Bronchial epithelial cell (primary cell): ENCODE data around the gene MEOX2. TPM values are rescaled to one million over a fixed set of nuclear protein-coding genes. Genes with fewer than 3 reads are reported as not detected.

Source experiments
- DNase-seq: peaks from one replicate; pipeline ENCODE4 v3.0.0-alpha.2; 2010; ENCODE audit warnings: low read depth
- FAIRE-seq: peaks from 2 replicates; lab custom pipeline; 2011; peaks lifted over from hg19 to GRCh38; lab: Jason Lieb, UNC
- H3K27me3 ChIP-seq: 2 replicates; pipeline ENCODE4 v1.5.1; 2011; ENCODE audit warnings: low read length; ENCODE audit not compliant: control insufficient read depth, insufficient read depth
- H3K36me3 ChIP-seq: 2 replicates; pipeline ENCODE4 v1.5.1; 2011; ENCODE audit warnings: low read length; ENCODE audit not compliant: control insufficient read depth, insufficient read depth
- H3K4me3 ChIP-seq: 2 replicates; pipeline ENCODE4 v1.5.1; 2011; ENCODE audit warnings: mild to moderate bottlenecking, low read depth, low read length, control low read depth
- CTCF ChIP-seq: IDR thresholded peaks from 2 replicates; pipeline ENCODE4 v1.5.1; 2011; ENCODE audit warnings: mild to moderate bottlenecking, moderate library complexity, low read length, control low read depth, inconsistent platforms; ENCODE audit not compliant: insufficient read depth, severe bottlenecking
- total RNA-seq: library from RNA; depleted of rRNA; stranded (reverse); fragments of >200 nt; gene quantifications from 2 replicates; pipeline ENCODE4 v1.2.1, GENCODE V29; 2014

The MEOX2 gene
- total RNA-seq, 1 donor from 2014 or later = not detected

- H3K27me3 ChIP-seq = no peaks in the 10 kb centered on the region
- no peaks in the 10 kb centered on the region for H3K36me3 ChIP-seq
- no peak for TF ChIP-seq CTCF
- peak; percentile 52 for DNase-seq
- no peak for FAIRE-seq
- no peak overlapping the region for H3K4me3 ChIP-seq
Measured at GRCh38 chr7:15621468-15621867, 65.0 kb downstream of the MEOX2 start.

DNA sequence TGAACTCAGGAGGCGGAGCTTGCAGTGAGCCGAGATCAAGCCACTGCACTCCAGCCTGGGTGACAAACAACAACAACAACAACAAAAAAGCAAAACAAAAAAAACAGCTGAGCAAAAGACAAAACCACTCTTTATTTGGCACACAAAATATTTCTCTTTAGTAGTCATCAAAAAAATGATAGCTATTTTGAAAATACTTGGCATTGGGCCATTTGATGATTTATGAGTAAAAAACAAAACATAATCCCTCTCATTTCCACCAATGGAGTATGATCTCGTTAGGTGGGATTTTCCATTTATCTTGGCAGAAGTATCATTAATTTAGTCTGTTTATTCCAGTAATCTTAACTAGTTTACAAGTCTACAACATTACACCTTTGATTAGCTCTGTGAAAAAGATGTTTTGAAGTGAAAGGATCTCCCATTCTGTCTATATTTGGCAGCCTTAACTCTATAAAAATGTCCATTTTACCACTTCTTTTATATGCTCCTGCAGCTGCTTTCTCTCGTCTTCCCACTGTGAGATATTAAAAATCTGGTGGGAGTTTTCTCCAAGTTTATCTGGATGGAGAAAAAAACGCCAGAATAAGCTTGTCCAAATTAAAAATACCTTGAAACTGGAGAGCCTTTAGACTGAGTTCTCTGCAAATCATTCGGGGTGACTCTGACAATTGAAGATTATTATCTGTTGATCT, 65.8 kb downstream of the MEOX2 start:
- DNase-seq (peak; percentile 23), FAIRE-seq (no peak)
- no peak overlapping the region for H3K4me3 ChIP-seq
- no peak for TF ChIP-seq CTCF
- no peaks in the 10 kb centered on the region for H3K36me3 ChIP-seq
- H3K27me3 ChIP-seq = no peaks in the 10 kb centered on the region

GRCh38 chr7:15618275-15618674, 68.2 kb downstream of the MEOX2 start:
- Histone ChIP-seq H3K27me3 (no peaks in the 10 kb centered on the region), H3K36me3 (no peaks in the 10 kb centered on the region), H3K4me3 (no peak overlapping the region)
- no peak for TF ChIP-seq CTCF
- no peak for DNase-seq
- FAIRE-seq = no peak

DNA sequence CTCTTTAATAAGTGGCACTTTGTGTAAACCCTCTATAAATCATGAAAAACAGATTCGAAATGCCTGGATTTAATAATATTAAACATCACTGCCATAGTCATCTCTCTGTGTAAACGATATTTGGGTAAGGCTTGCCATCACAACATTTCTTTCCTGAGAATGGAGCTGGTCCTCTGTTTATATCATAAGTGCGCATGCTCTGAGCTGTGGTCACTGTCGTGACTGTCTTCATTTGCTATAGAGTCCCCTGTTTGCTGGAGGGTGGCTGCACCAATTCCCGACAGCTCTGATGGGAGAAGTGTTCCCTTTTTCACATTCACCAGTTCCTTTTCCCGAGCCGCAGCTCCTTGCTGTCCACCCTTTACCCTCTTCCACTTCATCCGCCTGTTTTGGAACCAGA, 74.3 kb downstream of the MEOX2 start:
- H3K27me3 ChIP-seq = no peaks in the 10 kb centered on the region

DNA sequence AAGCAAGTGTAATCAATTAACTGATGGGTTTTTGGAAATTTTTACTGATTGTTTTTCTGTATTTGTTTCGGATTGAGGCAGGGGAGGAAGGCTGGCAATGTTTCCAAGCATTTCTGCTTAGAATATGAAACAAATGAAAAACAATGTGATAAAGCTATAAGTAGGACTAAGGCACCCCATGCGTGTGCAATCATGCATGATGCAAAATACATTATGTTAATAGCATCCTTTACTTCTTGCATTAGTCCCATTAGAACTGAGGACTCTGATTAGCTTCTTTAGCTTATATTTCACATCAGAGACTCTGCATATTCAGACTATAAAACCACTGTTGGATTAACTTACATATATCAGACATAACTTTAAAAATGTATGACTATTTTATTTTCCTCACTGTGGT, 76.0 kb downstream of the MEOX2 start:
- DNase-seq = no peak
- Histone ChIP-seq H3K4me3 (no peak overlapping the region), H3K27me3 (no peaks in the 10 kb centered on the region), H3K36me3 (no peaks in the 10 kb centered on the region)
- FAIRE-seq = no peak
- no peak for TF ChIP-seq CTCF

More for the DNA sequence above, 74.3 kb downstream of the MEOX2 start:
- DNase-seq (no peak), FAIRE-seq (no peak)
- no peaks in the 10 kb centered on the region for H3K36me3 ChIP-seq
- H3K4me3 ChIP-seq = no peak overlapping the region
- TF ChIP-seq CTCF = no peak

- Histone ChIP-seq H3K4me3 (no peak overlapping the region), H3K27me3 (no peaks in the 10 kb centered on the region), H3K36me3 (no peaks in the 10 kb centered on the region)
- FAIRE-seq = no peak
- TF ChIP-seq CTCF = no peak
- DNase-seq = no peak
Measured at GRCh38 chr7:15609287-15609686, 77.2 kb downstream of the MEOX2 start.
